Posterior vena cava (tissue), 2 donors: ENCODE results near the gene COL6A2. TPM values are rescaled to one million over a fixed set of nuclear protein-coding genes. Genes with fewer than 3 reads are reported as not detected.
"Not testable (repeated sequence)": the region's sequence is repeated elsewhere in the genome, so short reads cannot be mapped to it uniquely, and the experiment has no call there.

Experiments
- DNase-seq: peaks from one replicate; pipeline ENCODE4 v3.0.0-alpha.2; 2020; ENCODE audit warnings: low spot score
- intact Hi-C, 2 donors: fragments of 100-400 bp; cut with DNase I; formaldehyde crosslinking; loops; one replicate each; pipeline versions ENCODE4 v1.14.1 to v1.14.2; 2022 to 2023
- total RNA-seq, 2 donors: library from RNA; stranded (reverse); fragmentation: NEBNext Ultra II Directional; extraction: Animal tissue kit (Norgen Biotek cat#: 25700); gene quantifications; one replicate each; pipeline ENCODE4 v1.2.1, GENCODE V29; 2021
- donor health status: DM: yes; HTN: yes; CAD: no.
- donor health status: DM: yes; HTN: yes; CAD: no.

Gene COL6A2
- total RNA-seq, 2 donors from 2014 or later: 1,504 to 1,642 TPM

- intact Hi-C loops: no loop called here
- peak; percentile 78 for DNase-seq
Observed at GRCh38 chr21:46145840-46146691, 48.2 kb downstream of the COL6A2 start.

GRCh38 chr21:46146856-46147255 is 48.9 kb downstream of the COL6A2 start:
- DNase-seq: no peak
- intact Hi-C loops: no loop called here

- intact Hi-C loops: not testable (repeated sequence)
- DNase-seq: peak; percentile 78
Observed at GRCh38 chr21:46147429-46147828, 49.5 kb downstream of the COL6A2 start.

- intact Hi-C loops: no loop called here
- no peak for DNase-seq
Observed at GRCh38 chr21:46148106-46148505, 50.2 kb downstream of the COL6A2 start.

GRCh38 chr21:46149205-46149901 is 51.4 kb downstream of the COL6A2 start:
- intact Hi-C loops: no loop called here
- DNase-seq: peak; percentile 77

GRCh38 chr21:46150073-46150472 is 52.2 kb downstream of the COL6A2 start:
- intact Hi-C loops: loop anchor here (10.0 kb wide), 2 partner anchors 65 to 75 kb away; partner anchors contain the start of gene LSS (in 1 of the 2)
- DNase-seq: peak; percentile 69

GRCh38 chr21:46150491-46151121 is 52.7 kb downstream of the COL6A2 start:
- intact Hi-C loops: loop anchor here (10.0 kb wide), 2 partner anchors 64 to 74 kb away; partner anchors contain the start of gene LSS (in 1 of the 2)
- peak; percentile 79 for DNase-seq

- intact Hi-C loops: loop anchor here (10.0 kb wide), 2 partner anchors 63 to 73 kb away; partner anchors contain the start of gene LSS (in 1 of the 2)
- peak; percentile 75 for DNase-seq
Observed at GRCh38 chr21:46151261-46151988, 53.5 kb downstream of the COL6A2 start.

GRCh38 chr21:46151989-46152926 is 54.3 kb downstream of the COL6A2 start:
- intact Hi-C loops: loop anchor here (10.0 kb wide), 2 partner anchors 63 to 73 kb away; partner anchors contain the start of gene LSS (in 1 of the 2)
- no peak for DNase-seq

GRCh38 chr21:46152927-46153246 is 55.0 kb downstream of the COL6A2 start:
- intact Hi-C loops: loop anchor here (10.0 kb wide), 2 partner anchors 62 to 72 kb away; partner anchors contain the start of gene LSS (in 1 of the 2)
- DNase-seq: peak; percentile 68

GRCh38 chr21:46153247-46154154 is 55.6 kb downstream of the COL6A2 start:
- intact Hi-C loops: loop anchor here (10.0 kb wide), 2 partner anchors 61 to 71 kb away; partner anchors contain the start of gene LSS (in 1 of the 2)
- DNase-seq: peak; percentile 88

GRCh38 chr21:46154155-46154954 is 56.4 kb downstream of the COL6A2 start:
- peak; percentile 80 for DNase-seq
- intact Hi-C loops: loop anchor here (10.0 kb wide), 2 partner anchors 60 to 70 kb away; partner anchors contain the start of gene LSS (in 1 of the 2)

GRCh38 chr21:46154955-46155513 is 57.1 kb downstream of the COL6A2 start:
- intact Hi-C loops: loop anchor here (10.0 kb wide), 2 partner anchors 60 to 70 kb away; partner anchors contain the start of gene LSS (in 1 of the 2)

GRCh38 chr21:46155514-46156377 is 57.8 kb downstream of the COL6A2 start, which contains the start of gene FTCD:
TSS of gene FTCD (minus strand) at chr21:46155579. CDS start at chr21:46155523, 56 bp downstream.
- intact Hi-C loops: loop anchor here (10.0 kb wide), 2 partner anchors 59 to 69 kb away; partner anchors contain the start of gene LSS (in 1 of the 2)
- peak; percentile 77 for DNase-seq

More at GRCh38 chr21:46154955-46155513, 57.1 kb downstream of the COL6A2 start:
- peak; percentile 61 for DNase-seq
